PFSK-1 (cell line): ENCODE measurements around the gene SPTBN4.

Experiments
- FOXP2 ChIP-seq: optimal IDR thresholded peaks from 2 replicates; pipeline ENCODE3; 2011; ENCODE audit warnings: borderline replicate concordance, control low read depth, inconsistent platforms; ENCODE audit not compliant: insufficient read depth; ENCODE audit errors: extremely low read length, extremely low read depth
- POLR2AphosphoS5 ChIP-seq: IDR thresholded peaks from 2 replicates; pipeline ENCODE4 v1.6.1; 2012; ENCODE audit warnings: low read depth, mild to moderate bottlenecking, control low read depth, low read length, moderate library complexity
- SIN3A ChIP-seq: IDR thresholded peaks from 2 replicates; pipeline ENCODE4 v1.6.1; 2012; ENCODE audit warnings: mild to moderate bottlenecking, low read length, moderate library complexity, borderline replicate concordance; ENCODE audit not compliant: insufficient read depth
- TAF1 ChIP-seq: IDR thresholded peaks from 2 replicates; pipeline ENCODE4 v1.6.1; 2012; ENCODE audit warnings: low read length, control low read depth, borderline replicate concordance; ENCODE audit not compliant: insufficient read depth
- TF ChIP-seq, protein P1 (sequence below), 2 experiments: IDR thresholded peaks; 2 replicates each; pipeline versions ENCODE4 v1.6.1 to v1.8.0; 2011 to 2012; ENCODE audit warnings: low read depth in 2 of 2, low read length in 2 of 2, control low read depth in 1 of 2, inconsistent platforms in 1 of 2, mild to moderate bottlenecking in 1 of 2, moderate library complexity in 1 of 2; ENCODE audit not compliant: insufficient read depth in 1 of 2

Gene SPTBN4

DNA sequence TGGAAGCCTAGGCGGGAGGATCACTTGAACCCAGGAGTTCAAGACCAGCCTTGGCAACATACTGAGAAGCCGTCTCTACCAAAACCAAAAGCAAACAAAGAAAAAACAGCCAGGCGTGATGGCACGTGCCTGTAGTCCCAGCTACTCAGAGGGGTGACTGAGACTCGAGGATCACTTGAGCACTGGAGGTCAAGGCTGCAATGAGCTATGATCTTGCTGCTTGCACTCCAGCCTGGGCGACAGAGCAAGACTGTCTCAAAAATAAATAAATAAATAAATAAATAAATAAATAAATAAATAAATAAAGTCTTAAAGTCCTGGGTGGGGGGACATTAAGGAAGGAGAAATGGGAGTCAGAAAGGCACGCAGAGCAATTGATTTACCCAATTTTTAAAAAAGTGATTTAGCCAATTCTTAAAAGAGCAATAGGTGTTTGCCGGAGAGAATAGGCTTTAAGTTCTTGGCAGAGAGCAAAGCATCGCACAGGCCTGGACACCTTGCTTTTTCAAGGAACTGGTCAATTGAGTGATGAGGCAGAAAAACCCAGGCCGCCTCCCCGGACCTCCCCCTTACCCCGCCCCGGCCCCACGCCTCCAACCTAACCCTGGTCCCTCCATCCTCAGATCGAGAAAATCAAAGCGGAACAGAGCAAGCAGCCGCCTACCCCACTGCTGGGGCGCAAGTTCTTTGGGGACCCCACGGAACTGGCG lies 100.4 kb downstream of the SPTBN4 start:
- TF ChIP-seq SIN3A (no peak), POLR2AphosphoS5 (no peak), FOXP2 (no peak), TAF1 (no peak)
- TF ChIP-seq, protein P1, sequence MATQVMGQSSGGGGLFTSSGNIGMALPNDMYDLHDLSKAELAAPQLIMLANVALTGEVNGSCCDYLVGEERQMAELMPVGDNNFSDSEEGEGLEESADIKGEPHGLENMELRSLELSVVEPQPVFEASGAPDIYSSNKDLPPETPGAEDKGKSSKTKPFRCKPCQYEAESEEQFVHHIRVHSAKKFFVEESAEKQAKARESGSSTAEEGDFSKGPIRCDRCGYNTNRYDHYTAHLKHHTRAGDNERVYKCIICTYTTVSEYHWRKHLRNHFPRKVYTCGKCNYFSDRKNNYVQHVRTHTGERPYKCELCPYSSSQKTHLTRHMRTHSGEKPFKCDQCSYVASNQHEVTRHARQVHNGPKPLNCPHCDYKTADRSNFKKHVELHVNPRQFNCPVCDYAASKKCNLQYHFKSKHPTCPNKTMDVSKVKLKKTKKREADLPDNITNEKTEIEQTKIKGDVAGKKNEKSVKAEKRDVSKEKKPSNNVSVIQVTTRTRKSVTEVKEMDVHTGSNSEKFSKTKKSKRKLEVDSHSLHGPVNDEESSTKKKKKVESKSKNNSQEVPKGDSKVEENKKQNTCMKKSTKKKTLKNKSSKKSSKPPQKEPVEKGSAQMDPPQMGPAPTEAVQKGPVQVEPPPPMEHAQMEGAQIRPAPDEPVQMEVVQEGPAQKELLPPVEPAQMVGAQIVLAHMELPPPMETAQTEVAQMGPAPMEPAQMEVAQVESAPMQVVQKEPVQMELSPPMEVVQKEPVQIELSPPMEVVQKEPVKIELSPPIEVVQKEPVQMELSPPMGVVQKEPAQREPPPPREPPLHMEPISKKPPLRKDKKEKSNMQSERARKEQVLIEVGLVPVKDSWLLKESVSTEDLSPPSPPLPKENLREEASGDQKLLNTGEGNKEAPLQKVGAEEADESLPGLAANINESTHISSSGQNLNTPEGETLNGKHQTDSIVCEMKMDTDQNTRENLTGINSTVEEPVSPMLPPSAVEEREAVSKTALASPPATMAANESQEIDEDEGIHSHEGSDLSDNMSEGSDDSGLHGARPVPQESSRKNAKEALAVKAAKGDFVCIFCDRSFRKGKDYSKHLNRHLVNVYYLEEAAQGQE (IDR thresholded peaks at IDR 0.05; ENCODE audit: insufficient read depth in 1 of 2, low read depth in 2 of 2, low read length in 2 of 2): no peak

GRCh38 chr19:40567750-40568494 lies 101.1 kb downstream of the SPTBN4 start:
- no peak for TF ChIP-seq TAF1
- no peak for TF ChIP-seq FOXP2
- TF ChIP-seq, protein P1 (IDR thresholded peaks at IDR 0.05; ENCODE audit: insufficient read depth in 1 of 2, low read depth in 2 of 2, low read length in 2 of 2): no peak
- no peak for TF ChIP-seq SIN3A
- no peak for TF ChIP-seq POLR2AphosphoS5

DNA sequence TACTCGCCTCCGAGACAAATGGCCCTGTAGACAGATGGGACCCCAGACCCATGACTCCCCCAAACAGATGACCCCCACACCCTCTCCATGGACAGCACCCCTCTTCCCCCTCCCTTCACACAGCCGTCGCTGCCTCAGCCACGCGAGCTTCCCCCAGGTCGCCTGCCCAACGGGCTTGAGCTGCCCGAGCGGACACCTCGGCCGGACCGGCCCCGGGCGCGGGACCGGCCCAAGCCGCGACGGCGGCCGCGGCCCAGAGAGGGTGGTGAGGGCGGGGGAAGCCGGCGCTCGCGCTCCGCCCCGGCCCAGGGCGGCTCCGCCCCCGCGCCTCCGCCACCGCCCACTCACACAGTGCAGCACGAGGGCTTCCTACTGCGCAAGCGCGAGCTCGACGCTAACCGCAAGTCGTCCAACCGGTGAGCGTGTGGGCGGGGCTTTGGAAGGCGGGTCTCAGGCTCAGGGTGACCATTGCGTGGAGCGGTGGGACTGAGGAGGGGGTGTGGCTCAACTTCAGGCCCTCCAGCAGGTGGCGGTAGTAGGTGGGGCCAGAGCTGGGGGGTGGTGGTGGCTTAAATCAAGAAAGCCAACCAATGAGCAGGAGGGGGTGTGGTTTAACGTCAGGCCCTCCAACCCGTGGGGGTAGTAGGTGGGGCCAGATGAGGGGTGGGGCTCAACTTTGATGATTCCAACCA lies 103.7 kb downstream of the SPTBN4 start:
- TF ChIP-seq, protein P1 (IDR thresholded peaks at IDR 0.05; ENCODE audit: insufficient read depth in 1 of 2, low read depth in 2 of 2, low read length in 2 of 2): no peak
- TF ChIP-seq SIN3A (no peak), FOXP2 (peak; percentile 57)

DNA sequence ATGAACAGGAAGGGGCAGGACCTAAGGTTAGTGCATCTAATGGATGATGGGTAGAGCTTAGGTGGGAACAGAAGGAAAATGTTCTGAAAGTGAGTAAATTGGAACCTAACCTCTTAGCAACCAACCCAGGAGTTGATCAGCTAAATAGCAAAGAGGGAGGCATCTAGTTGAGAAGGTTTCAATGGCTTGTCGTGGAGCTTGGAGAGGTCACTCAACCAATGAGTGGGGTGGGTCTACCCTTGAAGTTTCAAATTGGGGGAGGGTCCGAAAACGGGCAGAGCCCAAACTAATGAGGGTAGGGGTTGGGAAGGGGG lies 104.2 kb downstream of the SPTBN4 start:
- TF ChIP-seq POLR2AphosphoS5 (no peak), TAF1 (no peak), SIN3A (no peak), FOXP2 (no peak)
- TF ChIP-seq, protein P1 (IDR thresholded peaks at IDR 0.05; ENCODE audit: insufficient read depth in 1 of 2, low read depth in 2 of 2, low read length in 2 of 2): no peak
